ENCODE measurements around the gene BRINP2. TPM values are rescaled to one million over a fixed set of nuclear protein-coding genes. Genes with fewer than 3 reads are reported as not detected.
"Not testable (repeated sequence)": the region's sequence is repeated elsewhere in the genome, so short reads cannot be mapped to it uniquely, and the experiment has no call there.

Gene BRINP2
- total and polyA plus RNA-seq, 4 donors, result 0.04 to 0.15 (median 0.05) TPM

DNA sequence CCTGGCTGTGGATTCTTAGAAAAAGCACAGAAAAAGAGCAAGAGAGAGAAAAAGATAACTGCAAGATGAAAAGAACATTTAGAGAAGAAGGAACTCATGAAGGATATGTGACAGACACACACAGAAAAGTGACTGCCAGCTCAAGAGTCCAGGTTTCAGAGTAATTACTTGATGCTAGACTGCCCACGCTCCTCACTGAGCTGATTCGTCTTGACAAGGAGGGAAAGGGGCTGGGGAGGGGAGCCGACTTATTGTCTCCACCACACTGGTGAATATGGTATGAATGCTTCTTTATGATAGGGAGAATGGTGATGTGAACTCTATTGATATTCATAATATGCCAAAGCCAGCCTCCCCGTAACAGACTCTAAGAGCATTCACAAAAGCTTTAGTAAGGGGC lies 140.4 kb downstream of the BRINP2 start:
- Histone ChIP-seq H3K27ac (ENCODE audit: low read depth in 1 of 2, low read length in 1 of 2) (no peak overlapping the region), H3K4me3 (no peak overlapping the region), H3K27me3 (ENCODE audit: control insufficient read depth in 3 of 3, insufficient read depth in 3 of 3, low read length in 2 of 3) (no peaks in the 10 kb centered on the region), H3K9me3 (ENCODE audit: control insufficient read depth in 4 of 4, insufficient read depth in 3 of 4, low read length in 3 of 4) (peaks cover 0 to 2% (median 0%) of the 10 kb centered on the region in 4 donors), H3K36me3 (ENCODE audit: control insufficient read depth in 4 of 4, insufficient read depth in 4 of 4, low read length in 4 of 4) (no peaks in the 10 kb centered on the region), H3K9ac (ENCODE audit: insufficient read depth in 1 of 2, low read length in 2 of 2) (no peak overlapping the region), H3K4me1 (ENCODE audit: control insufficient read depth in 5 of 5, insufficient read depth in 5 of 5, low read length in 5 of 5) (peaks cover 0 to 11% (median 0%) of the 10 kb centered on the region in 5 donors)
- DNase-seq (no peak), ATAC-seq (ENCODE audit: insufficient read depth, low FRiP score) (no peak)
- WGBS, 2 donors, result 73 to 79% methylated on average over 4 of the region's 4 CpGs
- TF ChIP-seq, protein P1, sequence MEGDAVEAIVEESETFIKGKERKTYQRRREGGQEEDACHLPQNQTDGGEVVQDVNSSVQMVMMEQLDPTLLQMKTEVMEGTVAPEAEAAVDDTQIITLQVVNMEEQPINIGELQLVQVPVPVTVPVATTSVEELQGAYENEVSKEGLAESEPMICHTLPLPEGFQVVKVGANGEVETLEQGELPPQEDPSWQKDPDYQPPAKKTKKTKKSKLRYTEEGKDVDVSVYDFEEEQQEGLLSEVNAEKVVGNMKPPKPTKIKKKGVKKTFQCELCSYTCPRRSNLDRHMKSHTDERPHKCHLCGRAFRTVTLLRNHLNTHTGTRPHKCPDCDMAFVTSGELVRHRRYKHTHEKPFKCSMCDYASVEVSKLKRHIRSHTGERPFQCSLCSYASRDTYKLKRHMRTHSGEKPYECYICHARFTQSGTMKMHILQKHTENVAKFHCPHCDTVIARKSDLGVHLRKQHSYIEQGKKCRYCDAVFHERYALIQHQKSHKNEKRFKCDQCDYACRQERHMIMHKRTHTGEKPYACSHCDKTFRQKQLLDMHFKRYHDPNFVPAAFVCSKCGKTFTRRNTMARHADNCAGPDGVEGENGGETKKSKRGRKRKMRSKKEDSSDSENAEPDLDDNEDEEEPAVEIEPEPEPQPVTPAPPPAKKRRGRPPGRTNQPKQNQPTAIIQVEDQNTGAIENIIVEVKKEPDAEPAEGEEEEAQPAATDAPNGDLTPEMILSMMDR (IDR thresholded peaks at IDR 0.05; ENCODE audit: control extremely low read depth, extremely low read depth), result no peak

DNA sequence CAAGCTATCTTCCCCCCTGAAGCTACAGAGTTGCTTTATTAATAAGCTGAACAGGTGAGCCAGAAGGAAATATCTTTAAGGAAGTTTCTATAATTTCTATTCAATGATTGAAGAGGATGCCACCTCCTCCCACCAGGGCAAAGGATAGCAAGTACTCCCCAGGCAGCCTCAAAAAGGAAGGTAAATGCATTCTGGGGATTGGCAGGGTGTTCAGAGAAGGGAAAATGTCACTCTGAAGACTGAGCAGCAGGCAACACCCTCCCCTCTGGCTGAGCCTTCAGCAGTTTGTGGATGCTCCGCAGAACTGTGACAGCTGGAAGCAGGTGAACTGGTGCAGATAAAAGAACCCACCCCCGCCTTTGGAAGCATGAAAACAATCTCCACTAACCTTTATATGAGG lies 140.8 kb downstream of the BRINP2 start:
- Histone ChIP-seq H3K9ac (ENCODE audit: insufficient read depth in 1 of 2, low read length in 2 of 2) (no peak overlapping the region), H3K4me1 (ENCODE audit: control insufficient read depth in 5 of 5, insufficient read depth in 5 of 5, low read length in 5 of 5) (peaks cover 0 to 12% (median 0%) of the 10 kb centered on the region in 5 donors), H3K4me3 (no peak overlapping the region), H3K9me3 (ENCODE audit: control insufficient read depth in 4 of 4, insufficient read depth in 3 of 4, low read length in 3 of 4) (peaks cover 0 to 2% (median 0%) of the 10 kb centered on the region in 4 donors), H3K27me3 (ENCODE audit: control insufficient read depth in 3 of 3, insufficient read depth in 3 of 3, low read length in 2 of 3) (no peaks in the 10 kb centered on the region), H3K36me3 (ENCODE audit: control insufficient read depth in 4 of 4, insufficient read depth in 4 of 4, low read length in 4 of 4) (no peaks in the 10 kb centered on the region), H3K27ac (ENCODE audit: low read depth in 1 of 2, low read length in 1 of 2) (no peak overlapping the region)
- TF ChIP-seq, protein P1 (IDR thresholded peaks at IDR 0.05; ENCODE audit: control extremely low read depth, extremely low read depth), result no peak
- DNase-seq (no peak), ATAC-seq (ENCODE audit: insufficient read depth, low FRiP score) (no peak)
- WGBS, 2 donors, result 79 to 87% methylated on average over 2 of the region's 2 CpGs

DNA sequence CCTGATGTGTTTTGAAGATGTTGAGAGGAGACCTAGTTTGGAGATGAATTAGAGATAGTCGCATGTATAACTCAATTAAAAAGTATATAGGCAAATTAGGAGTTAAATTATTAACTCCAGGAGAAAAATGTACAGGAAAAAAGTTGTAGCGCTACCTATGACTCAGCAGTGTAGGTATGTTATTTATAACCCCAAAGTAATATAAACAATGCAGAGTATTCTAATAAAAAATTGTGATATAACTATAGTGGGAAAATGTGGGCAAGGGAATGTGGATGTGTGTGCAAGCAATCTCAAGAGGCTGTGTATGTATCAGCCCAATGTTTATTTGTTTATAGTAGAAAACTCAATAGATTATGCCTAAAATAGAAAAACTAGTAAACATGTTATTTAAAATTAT lies 144.5 kb downstream of the BRINP2 start:
- TF ChIP-seq, protein P1 (IDR thresholded peaks at IDR 0.05; ENCODE audit: control extremely low read depth, extremely low read depth), result no peak
- no peak for DNase-seq

DNA sequence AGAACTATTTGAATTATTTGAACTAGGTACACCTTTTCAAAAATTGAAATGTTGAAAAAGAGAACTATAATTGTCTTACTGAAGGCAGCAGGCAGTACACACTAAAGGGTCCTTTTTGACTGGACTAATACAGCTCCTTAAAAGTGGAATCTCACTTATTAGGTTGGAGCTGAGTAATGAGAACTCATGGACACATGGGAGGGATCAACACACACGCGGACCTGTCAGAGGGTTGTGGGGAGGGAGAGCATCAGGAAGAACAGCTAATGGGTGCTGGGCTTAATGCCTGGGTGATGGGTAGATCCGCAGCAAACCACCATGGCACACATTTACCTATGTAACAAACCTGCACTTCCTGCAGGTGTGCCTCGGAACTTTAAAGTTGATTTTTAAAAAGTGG lies 145.0 kb downstream of the BRINP2 start:
- ATAC-seq (ENCODE audit: insufficient read depth, low FRiP score) (no peak), DNase-seq (peak; percentile 37 to 79 (median 60))
- H3K4me1 ChIP-seq (ENCODE audit: control insufficient read depth in 5 of 5, insufficient read depth in 5 of 5, low read length in 5 of 5), result peaks cover 0 to 12% (median 0%) of the 10 kb centered on the region in 5 donors
- H3K27ac ChIP-seq (ENCODE audit: low read depth in 1 of 2, low read length in 1 of 2), result no peak overlapping the region
- H3K4me3 ChIP-seq, result no peak overlapping the region
- H3K9me3 ChIP-seq (ENCODE audit: control insufficient read depth in 4 of 4, insufficient read depth in 3 of 4, low read length in 3 of 4), result peaks cover 0 to 2% (median 0%) of the 10 kb centered on the region in 4 donors
- H3K27me3 ChIP-seq (ENCODE audit: control insufficient read depth in 3 of 3, insufficient read depth in 3 of 3, low read length in 2 of 3), result no peaks in the 10 kb centered on the region
- WGBS, 2 donors, result 66 to 75% methylated on average over 4 of the region's 4 CpGs
- no peaks in the 10 kb centered on the region for H3K36me3 ChIP-seq (ENCODE audit: control insufficient read depth in 4 of 4, insufficient read depth in 4 of 4, low read length in 4 of 4)
- TF ChIP-seq, protein P1 (IDR thresholded peaks at IDR 0.05; ENCODE audit: control extremely low read depth, extremely low read depth), result no peak
- H3K9ac ChIP-seq (ENCODE audit: insufficient read depth in 1 of 2, low read length in 2 of 2), result no peak overlapping the region

More for the DNA sequence above, 144.5 kb downstream of the BRINP2 start:
- no peak overlapping the region for H3K27ac ChIP-seq (ENCODE audit: low read depth in 1 of 2, low read length in 1 of 2)
- no peaks in the 10 kb centered on the region for H3K27me3 ChIP-seq (ENCODE audit: control insufficient read depth in 3 of 3, insufficient read depth in 3 of 3, low read length in 2 of 3)
- H3K4me3 ChIP-seq, result no peak overlapping the region
- 43 to 44% methylated on average over 2 of the region's 2 CpGs for WGBS, 2 donors
- ATAC-seq (ENCODE audit: insufficient read depth, low FRiP score), result no peak
- peaks cover 0 to 12% (median 0%) of the 10 kb centered on the region in 5 donors for H3K4me1 ChIP-seq (ENCODE audit: control insufficient read depth in 5 of 5, insufficient read depth in 5 of 5, low read length in 5 of 5)
- peaks cover 0 to 2% (median 0%) of the 10 kb centered on the region in 4 donors for H3K9me3 ChIP-seq (ENCODE audit: control insufficient read depth in 4 of 4, insufficient read depth in 3 of 4, low read length in 3 of 4)
- no peaks in the 10 kb centered on the region for H3K36me3 ChIP-seq (ENCODE audit: control insufficient read depth in 4 of 4, insufficient read depth in 4 of 4, low read length in 4 of 4)
- no peak overlapping the region for H3K9ac ChIP-seq (ENCODE audit: insufficient read depth in 1 of 2, low read length in 2 of 2)

DNA sequence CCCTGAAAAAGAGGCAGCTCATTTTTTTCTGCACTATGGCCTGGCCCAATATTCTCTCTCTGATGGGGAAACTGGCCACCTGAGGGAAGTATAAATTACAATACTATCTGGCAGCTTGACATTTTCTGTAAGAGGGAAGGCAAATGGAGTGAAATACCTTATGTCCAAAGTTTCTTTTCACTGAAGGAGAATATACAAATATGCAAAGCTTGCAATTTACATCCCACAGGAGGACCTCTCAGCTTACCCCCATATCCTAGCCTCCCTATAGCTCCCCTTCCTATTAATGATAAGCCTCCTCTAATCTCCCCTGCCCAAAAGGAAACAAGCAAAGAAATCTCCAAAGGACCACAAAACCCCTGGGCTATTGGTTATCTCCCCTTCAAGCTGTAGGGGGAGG lies 150.7 kb downstream of the BRINP2 start:
- H3K4me3 ChIP-seq; H3K36me3 ChIP-seq (ENCODE audit: control insufficient read depth in 4 of 4, insufficient read depth in 4 of 4, low read length in 4 of 4); H3K27me3 ChIP-seq (ENCODE audit: control insufficient read depth in 3 of 3, insufficient read depth in 3 of 3, low read length in 2 of 3); DNase-seq; H3K9me3 ChIP-seq (ENCODE audit: control insufficient read depth in 4 of 4, insufficient read depth in 3 of 4, low read length in 3 of 4); H3K4me1 ChIP-seq (ENCODE audit: control insufficient read depth in 5 of 5, insufficient read depth in 5 of 5, low read length in 5 of 5); ATAC-seq (ENCODE audit: insufficient read depth, low FRiP score); H3K27ac ChIP-seq (ENCODE audit: low read depth in 1 of 2, low read length in 1 of 2); H3K9ac ChIP-seq (ENCODE audit: insufficient read depth in 1 of 2, low read length in 2 of 2): not testable (repeated sequence)

Data from lung (tissue), 12 donors.